Liver (tissue), 3 donors: ENCODE results near the gene CUX1.

Experiments used
- ATF3 ChIP-seq: IDR thresholded peaks from 2 replicates; pipeline ENCODE4 v1.6.1; 2016; ENCODE audit warnings: antibody characterized with exemption
- CTCF ChIP-seq: fragments of 150-350 bp; IDR thresholded peaks from 2 replicates; pipeline ENCODE4 v1.5.1; 2017; ENCODE audit warnings: improper control_type of control experiment, low read depth, low read length; ENCODE audit not compliant: missing input control
- FOXA1 ChIP-seq: IDR thresholded peaks from 2 replicates; pipeline ENCODE4 v1.6.1; 2016; ENCODE audit warnings: antibody characterized with exemption
- RAD21 ChIP-seq, 2 donors: IDR thresholded peaks; 2 replicates each; pipeline ENCODE4 v1.6.1; 2016; ENCODE audit warnings: antibody characterized with exemption in 2 of 2, mild to moderate bottlenecking in 2 of 2
- REST ChIP-seq: IDR thresholded peaks from 2 replicates; pipeline ENCODE4 v1.6.1; 2016; ENCODE audit warnings: antibody characterized with exemption, mild to moderate bottlenecking
- SP1 ChIP-seq: IDR thresholded peaks from 2 replicates; pipeline ENCODE4 v1.6.1; 2018; ENCODE audit warnings: antibody characterized with exemption, mild to moderate bottlenecking
- YY1 ChIP-seq: IDR thresholded peaks from 2 replicates; pipeline ENCODE4 v1.6.1; 2016; ENCODE audit warnings: antibody characterized with exemption, mild to moderate bottlenecking
- TF ChIP-seq, protein P1 (sequence below): IDR thresholded peaks from 2 replicates; pipeline ENCODE4 v1.6.1; 2016; ENCODE audit warnings: antibody characterized with exemption
- donor health status: healthy.
- donor health status: healthy.

DNA sequence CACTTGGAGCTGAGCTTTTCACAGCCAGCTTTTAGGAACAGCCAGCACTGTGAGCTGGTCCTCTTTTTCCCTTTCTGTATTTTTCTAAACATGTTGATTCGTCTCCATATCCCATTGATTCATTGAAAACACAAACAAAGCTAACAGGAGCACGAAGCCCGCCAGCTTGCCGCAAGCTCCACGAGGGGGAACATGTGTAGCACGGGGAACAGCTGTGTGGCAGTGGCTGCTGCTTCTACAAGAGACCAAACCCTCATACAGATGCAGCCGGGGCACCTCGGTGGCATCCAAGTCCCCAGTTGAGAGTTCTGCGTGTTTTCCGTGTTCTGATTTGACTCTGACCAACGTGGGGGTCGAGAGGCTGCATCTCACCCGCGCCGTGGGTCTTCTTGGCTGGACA, 388.5 kb downstream of the CUX1 start:
- TF ChIP-seq SP1 (no peak), CTCF (no peak), REST (no peak), ATF3 (no peak), FOXA1 (no peak), RAD21 (IDR thresholded peaks at IDR 0.05) (no peak), YY1 (no peak)
- TF ChIP-seq, protein P1, sequence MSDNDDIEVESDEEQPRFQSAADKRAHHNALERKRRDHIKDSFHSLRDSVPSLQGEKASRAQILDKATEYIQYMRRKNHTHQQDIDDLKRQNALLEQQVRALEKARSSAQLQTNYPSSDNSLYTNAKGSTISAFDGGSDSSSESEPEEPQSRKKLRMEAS, result no peak
